Measurements from ENCODE around the gene CTBP1.

Gene CTBP1

DNA sequence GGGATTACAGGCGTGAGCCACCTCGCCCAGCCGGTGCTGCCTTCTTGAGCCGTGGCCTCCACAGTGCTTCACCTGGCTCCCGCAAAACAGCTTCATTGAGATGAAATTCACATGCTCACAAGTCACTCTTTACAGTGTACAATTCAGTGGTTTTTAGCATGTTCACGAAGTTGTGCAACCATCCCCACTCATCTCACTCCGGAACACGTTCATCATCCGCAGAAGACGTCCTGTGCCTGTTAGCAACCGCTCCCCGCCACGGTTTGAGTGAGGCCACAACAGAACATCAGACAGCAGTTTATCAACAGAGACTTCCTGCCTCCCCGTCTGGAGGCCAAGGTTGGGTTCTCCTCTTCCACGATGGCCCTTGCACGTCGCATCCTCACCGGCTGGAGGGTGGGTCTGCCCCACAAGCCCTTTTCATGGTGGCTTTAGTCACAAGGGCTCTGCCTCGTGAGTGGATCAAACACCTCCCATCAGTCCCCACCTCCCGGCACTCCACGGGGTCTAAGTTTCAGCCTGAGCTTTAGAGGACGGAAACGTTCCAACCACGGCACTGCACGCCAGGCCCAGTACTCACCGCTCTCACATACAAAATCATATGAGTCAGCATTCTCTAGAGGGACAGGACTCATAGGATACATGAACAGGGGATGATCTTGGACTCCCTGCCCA, 46.9 kb downstream of the CTBP1 start:
- peaks cover 0 to 2% (median 0%) of the 10 kb centered on the region in 5 experiments for H3K27me3 ChIP-seq (replicated peaks in 2 of 5; ENCODE audit: control insufficient read depth in 4 of 5, insufficient read depth in 5 of 5, low read length in 4 of 5)
- 48% methylated on average over 23 of the region's 26 CpGs for WGBS (ENCODE audit: insufficient coverage)
- ChIA-PET CTCF (interaction anchor here (1.1 to 2.2 kb wide), 4 partner anchors 11 to 33 kb away, joined by 3 to 6 read pairs (median 5); no protein-coding TSS in a partner anchor), POLR2A (no interaction called here)
- DNase-seq, result peak; percentile 66 to 92 (median 88)
- H3K4me1 ChIP-seq (ENCODE audit: control extremely low read depth in 1 of 4, control insufficient read depth in 4 of 4, insufficient read depth in 4 of 4, low read length in 3 of 4), result peaks cover 0 to 41% (median 37%) of the 10 kb centered on the region in 4 experiments
- peak overlapping the region; percentile 25 to 33 for H3K27ac ChIP-seq (ENCODE audit: insufficient read depth in 1 of 2, low read depth in 1 of 2, low read length in 2 of 2, poor library complexity in 1 of 2, severe bottlenecking in 2 of 2)
- no peaks in the 10 kb centered on the region for H3K36me3 ChIP-seq (ENCODE audit: control insufficient read depth in 4 of 4, insufficient read depth in 4 of 4, low read length in 3 of 4)
- no peaks in the 10 kb centered on the region for H3K9me3 ChIP-seq (ENCODE audit: control extremely low read depth in 1 of 5, control insufficient read depth in 4 of 5, insufficient read depth in 2 of 5, low read depth in 1 of 5, low read length in 4 of 5)
- peak overlapping the region in 1 of 7 experiments; percentile 4 for H3K4me3 ChIP-seq (ENCODE audit: control insufficient read depth in 1 of 7, extremely low read depth in 1 of 7, insufficient read depth in 4 of 7, low read depth in 2 of 7, low read length in 6 of 7)

DNA sequence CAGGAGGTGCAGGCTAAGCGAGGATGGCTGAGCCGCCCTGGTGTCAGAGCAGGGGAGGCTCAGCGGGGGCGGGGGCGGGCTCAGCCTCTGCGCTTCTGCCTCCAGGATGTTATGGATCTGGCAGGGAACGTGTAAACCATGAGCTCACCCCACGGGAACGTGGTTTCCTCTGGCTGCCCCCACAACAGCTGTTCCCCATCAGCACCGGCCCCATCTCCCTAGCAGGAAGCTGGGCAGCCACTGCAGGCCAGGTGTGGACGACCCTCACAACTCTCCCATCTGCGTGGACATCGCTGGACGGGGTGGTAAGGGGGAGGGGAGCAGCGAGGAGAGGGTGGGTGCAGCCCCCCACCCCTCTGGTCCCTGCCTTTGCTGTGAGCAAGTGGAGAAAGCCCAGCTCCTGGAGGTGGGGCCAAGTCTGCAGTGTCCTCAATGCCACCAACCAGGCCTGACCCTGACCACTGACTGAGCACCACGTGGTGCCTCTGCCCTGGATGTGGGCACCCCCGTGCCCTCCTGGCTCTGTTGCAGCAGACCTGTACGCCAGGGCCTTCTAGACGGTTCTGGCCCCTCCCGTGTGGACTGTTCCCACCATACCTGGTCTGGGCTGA, 48.4 kb downstream of the CTBP1 start:
- POLR2A ChIA-PET, result no interaction called here
- Histone ChIP-seq H3K4me3 (ENCODE audit: control insufficient read depth in 1 of 7, extremely low read depth in 1 of 7, insufficient read depth in 4 of 7, low read depth in 2 of 7, low read length in 6 of 7) (peak overlapping the region in 3 of 7 experiments; percentile 11 to 30 (median 28)), H3K27ac (ENCODE audit: insufficient read depth in 1 of 2, low read depth in 1 of 2, low read length in 2 of 2, poor library complexity in 1 of 2, severe bottlenecking in 2 of 2) (no peak overlapping the region), H3K27me3 (replicated peaks in 2 of 5; ENCODE audit: control insufficient read depth in 4 of 5, insufficient read depth in 5 of 5, low read length in 4 of 5) (peaks cover 0 to 2% (median 0%) of the 10 kb centered on the region in 5 experiments), H3K36me3 (ENCODE audit: control insufficient read depth in 4 of 4, insufficient read depth in 4 of 4, low read length in 3 of 4) (no peaks in the 10 kb centered on the region), H3K4me1 (ENCODE audit: control extremely low read depth in 1 of 4, control insufficient read depth in 4 of 4, insufficient read depth in 4 of 4, low read length in 3 of 4) (peaks cover 0 to 41% (median 37%) of the 10 kb centered on the region in 4 experiments), H3K9me3 (ENCODE audit: control extremely low read depth in 1 of 5, control insufficient read depth in 4 of 5, insufficient read depth in 2 of 5, low read depth in 1 of 5, low read length in 4 of 5) (no peaks in the 10 kb centered on the region)
- DNase-seq, result peak in 2 of 3 donors; percentile 33 to 48
- CTCF ChIA-PET, result no interaction called here
- WGBS (ENCODE audit: insufficient coverage), result 44% methylated on average over 14 of the region's 20 CpGs

DNA sequence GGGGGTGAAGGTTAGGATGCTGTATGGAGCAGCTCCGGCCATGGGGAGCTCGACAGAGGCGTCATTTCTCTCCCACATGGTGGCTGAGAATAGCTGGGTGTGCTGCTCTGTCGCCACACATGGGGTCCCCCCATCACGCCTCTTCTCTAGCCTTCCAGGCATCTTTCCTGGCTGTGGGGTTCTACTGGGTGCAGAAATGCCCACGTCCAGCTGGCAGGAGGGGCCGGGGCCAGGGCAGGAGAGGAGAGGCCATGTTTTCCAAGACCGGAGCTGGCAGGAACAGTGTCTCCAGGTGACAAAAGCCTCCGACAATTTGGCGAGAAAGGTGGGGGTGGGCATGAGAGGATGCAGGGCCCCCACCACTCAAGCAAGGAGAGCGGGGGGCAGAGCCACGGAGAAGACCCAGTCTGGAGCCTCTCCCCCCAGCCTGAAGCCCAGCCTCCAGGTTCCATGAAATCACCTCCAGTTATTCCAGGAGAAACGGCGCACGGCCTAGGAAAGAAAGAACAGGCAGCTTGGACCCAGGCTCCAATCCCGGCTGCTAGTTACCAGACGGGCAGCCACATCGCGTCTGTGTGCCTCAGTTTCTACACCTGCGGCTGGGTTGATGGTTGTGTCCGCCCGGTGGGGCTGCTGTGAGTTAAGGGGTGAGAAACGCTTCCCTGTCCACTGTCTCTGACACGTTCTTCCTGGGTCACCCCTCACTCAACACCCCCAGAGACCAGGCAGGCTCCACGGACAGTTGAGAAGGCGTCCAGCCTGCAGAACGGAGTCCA, 49.2 kb downstream of the CTBP1 start:
- POLR2A ChIA-PET, result no interaction called here
- Histone ChIP-seq H3K27me3 (replicated peaks in 2 of 5; ENCODE audit: control insufficient read depth in 4 of 5, insufficient read depth in 5 of 5, low read length in 4 of 5) (peaks cover 0 to 2% (median 0%) of the 10 kb centered on the region in 5 experiments), H3K4me1 (ENCODE audit: control extremely low read depth in 1 of 4, control insufficient read depth in 4 of 4, insufficient read depth in 4 of 4, low read length in 3 of 4) (peaks cover 0 to 41% (median 37%) of the 10 kb centered on the region in 4 experiments), H3K27ac (ENCODE audit: insufficient read depth in 1 of 2, low read depth in 1 of 2, low read length in 2 of 2, poor library complexity in 1 of 2, severe bottlenecking in 2 of 2) (no peak overlapping the region), H3K4me3 (ENCODE audit: control insufficient read depth in 1 of 7, extremely low read depth in 1 of 7, insufficient read depth in 4 of 7, low read depth in 2 of 7, low read length in 6 of 7) (no peak overlapping the region), H3K9me3 (ENCODE audit: control extremely low read depth in 1 of 5, control insufficient read depth in 4 of 5, insufficient read depth in 2 of 5, low read depth in 1 of 5, low read length in 4 of 5) (no peaks in the 10 kb centered on the region), H3K36me3 (ENCODE audit: control insufficient read depth in 4 of 4, insufficient read depth in 4 of 4, low read length in 3 of 4) (no peaks in the 10 kb centered on the region)
- CTCF ChIA-PET, result no interaction called here
- no peak for DNase-seq
- WGBS (ENCODE audit: insufficient coverage), result 92% methylated on average over 22 of the region's 27 CpGs

DNA sequence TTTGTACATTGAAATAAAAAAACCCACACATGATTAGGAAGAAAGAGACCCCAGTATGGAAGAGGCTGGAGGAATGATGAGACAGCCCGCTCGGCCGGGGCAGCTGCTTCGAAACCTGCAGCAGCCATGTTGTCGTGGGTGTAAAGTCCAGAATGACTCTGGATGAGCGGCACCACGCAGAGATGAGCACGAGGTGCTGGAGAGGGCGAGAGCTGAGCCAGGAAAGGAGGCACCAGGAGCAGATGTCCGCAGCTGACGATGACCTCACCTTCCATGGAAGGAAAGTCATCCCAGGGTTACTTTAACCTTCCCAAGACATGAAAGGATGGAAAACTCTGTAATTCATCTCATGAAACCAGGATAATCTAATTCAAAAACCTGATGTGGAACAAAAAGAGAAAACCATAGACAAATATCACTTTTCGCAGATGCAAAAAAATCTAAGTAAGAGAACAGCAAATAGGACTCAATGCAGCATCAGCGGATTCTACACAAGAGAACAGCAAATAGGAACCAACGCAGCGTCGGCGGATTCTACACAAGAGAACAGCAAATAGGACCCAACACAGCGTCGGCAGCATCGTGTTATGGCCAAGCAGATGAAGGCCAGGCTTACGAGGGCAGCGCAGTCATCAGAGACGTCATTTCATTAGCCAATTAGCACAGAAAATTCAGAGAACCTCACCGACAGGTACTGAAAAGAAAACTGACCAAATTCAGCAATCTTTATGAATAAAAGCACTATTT, 50.7 kb downstream of the CTBP1 start:
- 97% methylated on average over 20 of the region's 24 CpGs for WGBS (ENCODE audit: insufficient coverage)
- Histone ChIP-seq H3K27me3 (replicated peaks in 2 of 5; ENCODE audit: control insufficient read depth in 4 of 5, insufficient read depth in 5 of 5, low read length in 4 of 5) (peaks cover 0 to 2% (median 0%) of the 10 kb centered on the region in 5 experiments), H3K9me3 (ENCODE audit: control extremely low read depth in 1 of 5, control insufficient read depth in 4 of 5, insufficient read depth in 2 of 5, low read depth in 1 of 5, low read length in 4 of 5) (no peaks in the 10 kb centered on the region), H3K27ac (ENCODE audit: insufficient read depth in 1 of 2, low read depth in 1 of 2, low read length in 2 of 2, poor library complexity in 1 of 2, severe bottlenecking in 2 of 2) (no peak overlapping the region), H3K4me1 (ENCODE audit: control extremely low read depth in 1 of 4, control insufficient read depth in 4 of 4, insufficient read depth in 4 of 4, low read length in 3 of 4) (peaks cover 0 to 38% (median 35%) of the 10 kb centered on the region in 4 experiments), H3K4me3 (ENCODE audit: control insufficient read depth in 1 of 7, extremely low read depth in 1 of 7, insufficient read depth in 4 of 7, low read depth in 2 of 7, low read length in 6 of 7) (no peak overlapping the region), H3K36me3 (ENCODE audit: control insufficient read depth in 4 of 4, insufficient read depth in 4 of 4, low read length in 3 of 4) (no peaks in the 10 kb centered on the region)
- ChIA-PET CTCF (interaction anchor here (1.6 kb wide), 1 partner anchor 35 kb away, joined by 3 read pairs; no protein-coding TSS in a partner anchor), POLR2A (no interaction called here)
- no peak for DNase-seq

DNA sequence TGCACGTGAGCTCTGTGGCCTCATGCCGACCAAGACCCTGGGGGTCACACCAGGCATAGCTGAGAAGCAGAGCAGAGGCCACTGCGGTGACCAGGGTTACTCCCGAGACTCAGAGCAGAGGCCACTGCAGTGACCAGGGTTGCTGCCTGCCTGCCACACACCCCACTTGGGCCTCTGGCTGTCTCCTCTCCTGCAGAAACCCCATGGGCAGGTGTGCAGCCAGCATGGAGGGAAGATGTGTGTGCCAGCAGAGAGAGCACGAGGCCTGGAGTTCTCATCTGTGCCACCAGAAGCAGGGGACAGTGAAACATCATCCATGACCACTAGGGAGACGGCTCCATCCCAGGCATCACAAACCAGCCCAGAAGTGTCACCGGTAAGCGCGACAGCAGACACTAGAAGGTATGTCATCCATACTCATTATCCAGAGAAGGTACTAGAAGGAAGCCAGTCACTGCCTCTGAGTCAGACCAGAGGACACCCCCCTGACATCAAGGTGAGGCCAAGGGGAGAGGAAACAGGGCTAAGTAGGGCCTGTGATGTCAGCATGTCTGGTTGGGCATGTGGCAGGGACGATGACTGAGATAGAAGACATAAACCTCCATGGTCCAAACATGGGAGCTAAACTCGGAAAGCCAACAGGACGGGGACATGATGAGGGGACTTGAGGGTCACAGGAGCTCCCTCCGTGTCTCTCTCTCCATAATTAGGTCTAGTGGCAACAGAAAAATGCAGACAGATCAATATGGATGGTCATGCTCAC, 52.3 kb downstream of the CTBP1 start:
- Histone ChIP-seq H3K27ac (ENCODE audit: insufficient read depth in 1 of 2, low read depth in 1 of 2, low read length in 2 of 2, poor library complexity in 1 of 2, severe bottlenecking in 2 of 2) (no peak overlapping the region), H3K27me3 (replicated peaks in 2 of 5; ENCODE audit: control insufficient read depth in 4 of 5, insufficient read depth in 5 of 5, low read length in 4 of 5) (peaks cover 0 to 2% (median 0%) of the 10 kb centered on the region in 5 experiments), H3K4me3 (ENCODE audit: control insufficient read depth in 1 of 7, extremely low read depth in 1 of 7, insufficient read depth in 4 of 7, low read depth in 2 of 7, low read length in 6 of 7) (no peak overlapping the region), H3K4me1 (ENCODE audit: control extremely low read depth in 1 of 4, control insufficient read depth in 4 of 4, insufficient read depth in 4 of 4, low read length in 3 of 4) (peaks cover 0 to 23% (median 20%) of the 10 kb centered on the region in 4 experiments), H3K9me3 (ENCODE audit: control extremely low read depth in 1 of 5, control insufficient read depth in 4 of 5, insufficient read depth in 2 of 5, low read depth in 1 of 5, low read length in 4 of 5) (no peaks in the 10 kb centered on the region), H3K36me3 (ENCODE audit: control insufficient read depth in 4 of 4, insufficient read depth in 4 of 4, low read length in 3 of 4) (no peaks in the 10 kb centered on the region)
- DNase-seq, result no peak
- ChIA-PET CTCF (interaction anchor here (0.9 to 1.6 kb wide), 2 partner anchors 25 to 37 kb away, joined by 3 read pairs; no protein-coding TSS in a partner anchor), POLR2A (no interaction called here)
- WGBS (ENCODE audit: insufficient coverage), result 94% methylated on average over 13 of the region's 13 CpGs

DNA sequence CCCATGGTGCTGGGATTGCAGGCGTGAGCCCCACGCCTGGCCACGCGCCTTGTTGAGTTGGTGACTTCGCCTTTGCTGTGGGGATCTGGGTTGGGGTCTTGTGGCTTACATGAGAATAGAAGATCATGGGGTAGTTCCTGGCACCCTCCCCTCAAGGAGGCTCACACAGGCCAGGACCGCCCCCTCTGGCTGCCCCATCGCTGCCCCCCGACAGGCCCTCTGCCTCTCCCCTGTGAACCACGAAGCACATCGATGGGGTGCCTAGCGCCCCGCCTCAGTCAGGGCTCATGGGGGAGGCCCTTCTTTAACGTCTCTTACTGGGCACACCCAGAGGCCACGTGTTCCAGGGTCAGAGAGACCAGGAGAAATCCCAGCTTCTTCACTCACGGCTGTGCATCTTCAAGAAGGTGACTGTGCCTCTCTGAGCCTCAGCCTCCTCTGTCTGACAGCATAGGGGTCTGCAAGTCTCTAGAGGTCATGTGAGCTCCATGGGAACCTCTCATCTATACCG, 53.0 kb downstream of the CTBP1 start:
- no peak overlapping the region for H3K27ac ChIP-seq (ENCODE audit: insufficient read depth in 1 of 2, low read depth in 1 of 2, low read length in 2 of 2, poor library complexity in 1 of 2, severe bottlenecking in 2 of 2)
- no peaks in the 10 kb centered on the region for H3K36me3 ChIP-seq (ENCODE audit: control insufficient read depth in 4 of 4, insufficient read depth in 4 of 4, low read length in 3 of 4)
- WGBS (ENCODE audit: insufficient coverage), result 94% methylated on average over 16 of the region's 16 CpGs
- no peaks in the 10 kb centered on the region for H3K9me3 ChIP-seq (ENCODE audit: control extremely low read depth in 1 of 5, control insufficient read depth in 4 of 5, insufficient read depth in 2 of 5, low read depth in 1 of 5, low read length in 4 of 5)
- H3K4me1 ChIP-seq (ENCODE audit: control extremely low read depth in 1 of 4, control insufficient read depth in 4 of 4, insufficient read depth in 4 of 4, low read length in 3 of 4), result peaks cover 0 to 17% (median 15%) of the 10 kb centered on the region in 4 experiments
- POLR2A ChIA-PET, result no interaction called here
- no peak overlapping the region for H3K4me3 ChIP-seq (ENCODE audit: control insufficient read depth in 1 of 7, extremely low read depth in 1 of 7, insufficient read depth in 4 of 7, low read depth in 2 of 7, low read length in 6 of 7)
- CTCF ChIA-PET, result interaction anchor here (0.9 kb wide), 1 partner anchor 25 kb away, joined by 3 read pairs; no protein-coding TSS in a partner anchor
- peaks cover 0 to 2% (median 0%) of the 10 kb centered on the region in 5 experiments for H3K27me3 ChIP-seq (replicated peaks in 2 of 5; ENCODE audit: control insufficient read depth in 4 of 5, insufficient read depth in 5 of 5, low read length in 4 of 5)
- DNase-seq, result no peak
